Gastroesophageal sphincter (tissue), 4 donors: Measurements from ENCODE around the gene TNFRSF13B. TPM values are rescaled to one million over a fixed set of nuclear protein-coding genes. Genes with fewer than 3 reads are reported as not detected.
"Not testable (repeated sequence)": the region's sequence is repeated elsewhere in the genome, so short reads cannot be mapped to it uniquely, and the experiment has no call there.

Source experiments
- ATAC-seq: fragments of 150-250 bp; one replicate; pipeline ENCODE4 v1.9.1; 2016; ENCODE audit warnings: mild to moderate bottlenecking, moderate library complexity
- H3K27ac ChIP-seq, 4 donors: fragments of 200-600 bp; sonication (generic) in 3 of 4; 1 replicate in 3 of 4; 2 replicates in 1 of 4; pipeline ENCODE4 v1.5.1; 2016 to 2019
- H3K27me3 ChIP-seq: fragments of 200-600 bp; sonication (generic); one replicate; pipeline ENCODE4 v1.5.1; 2019
- H3K36me3 ChIP-seq, 2 donors: fragments of 200-600 bp; sonication (generic); one replicate each; pipeline ENCODE4 v1.5.1; 2019; ENCODE audit warnings: control low read depth in 1 of 2
- H3K4me1 ChIP-seq, 3 donors: fragments of 200-600 bp; sonication (generic); 1 replicate in 2 of 3; 2 replicates in 1 of 3; pipeline ENCODE4 v1.5.1; 2016 to 2019; ENCODE audit warnings: control low read depth in 2 of 3
- H3K4me3 ChIP-seq, 2 donors: fragments of 200-600 bp; sonication (generic); one replicate each; pipeline ENCODE4 v1.5.1; 2019; ENCODE audit warnings: mild to moderate bottlenecking in 1 of 2, moderate library complexity in 1 of 2
- H3K9me3 ChIP-seq, 3 donors: fragments of 200-600 bp; sonication (generic); one replicate each; pipeline ENCODE4 v1.5.1; 2017 to 2019; ENCODE audit warnings: control low read depth in 2 of 3
- CTCF ChIP-seq, 4 experiments: fragments of 200-600 bp in 2 of 4; fragments of 450-650 bp in 2 of 4; sonication (generic) in 1 of 4; IDR thresholded peaks; one replicate each; pipeline ENCODE4 v1.5.1; 2017 to 2019; ENCODE audit warnings: antibody characterized with exemption in 4 of 4, mild to moderate bottlenecking in 2 of 4, moderate library complexity in 2 of 4
- EP300 ChIP-seq: sonication (generic); formaldehyde crosslinking; IDR thresholded peaks from one replicate; pipeline ENCODE4 v1.6.1; 2017; ENCODE audit warnings: antibody characterized with exemption, mild to moderate bottlenecking
- POLR2A ChIP-seq, 2 donors: fragments of 450-650 bp; IDR thresholded peaks; one replicate each; pipeline ENCODE4 v1.6.1; 2017; ENCODE audit warnings: antibody characterized with exemption in 2 of 2, mild to moderate bottlenecking in 2 of 2, moderate library complexity in 1 of 2
- POLR2AphosphoS5 ChIP-seq: sonication (generic); formaldehyde crosslinking; IDR thresholded peaks from one replicate; pipeline ENCODE4 v1.6.1; 2017; ENCODE audit warnings: antibody characterized with exemption
- WGBS, 2 donors: methylation state at CpG; one replicate each; pipeline ENCODE4 v1.1.5; 2018; ENCODE audit warnings: low coverage in 1 of 2; 5-methylcytosine and 5-hydroxymethylcytosine counted together
- total RNA-seq, 4 donors: library from RNA; depleted of rRNA; stranded (reverse); fragments of >200 nt; gene quantifications; one replicate each; pipeline ENCODE4 v1.1.0, GENCODE V29; 2016

Gene TNFRSF13B
- total RNA-seq, 4 donors from 2014 or later = 0.81 TPM; not detected in 3

DNA sequence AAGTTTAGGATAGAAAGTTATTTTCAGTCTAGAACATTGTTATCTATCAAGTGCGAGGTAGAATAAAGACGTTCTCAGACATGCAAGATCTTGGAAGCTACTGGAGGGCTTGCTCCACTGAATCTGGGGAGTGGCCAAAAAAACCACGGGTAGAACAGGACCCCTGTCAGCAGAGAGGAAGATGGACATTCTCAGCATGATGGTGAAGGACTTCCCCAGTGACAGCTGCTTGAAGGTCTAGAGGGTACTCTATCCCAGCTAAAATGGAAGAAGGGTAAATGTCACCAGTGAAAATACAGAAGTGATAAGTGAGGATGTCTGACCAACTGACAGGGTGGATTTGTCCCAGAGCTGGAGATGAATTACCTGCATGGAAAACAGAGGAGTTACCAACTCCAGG, 10.1 kb downstream of the TNFRSF13B start:
- H3K27me3 ChIP-seq = peaks cover 31% of the 10 kb centered on the region
- peaks cover 0 to 12% (median 0%) of the 10 kb centered on the region in 3 donors for H3K9me3 ChIP-seq
- no peak for ATAC-seq
- H3K4me1 ChIP-seq = no peaks in the 10 kb centered on the region
- TF ChIP-seq EP300 (no peak), POLR2AphosphoS5 (no peak), CTCF (IDR thresholded peaks at IDR 0.05) (no peak), POLR2A (IDR thresholded peaks at IDR 0.05) (no peak)
- 64 to 88% methylated on average over 2 to 3 of the region's 3 CpGs for WGBS, 2 donors
- H3K36me3 ChIP-seq = no peaks in the 10 kb centered on the region
- no peak overlapping the region for H3K4me3 ChIP-seq
- H3K27ac ChIP-seq = no peak overlapping the region

DNA sequence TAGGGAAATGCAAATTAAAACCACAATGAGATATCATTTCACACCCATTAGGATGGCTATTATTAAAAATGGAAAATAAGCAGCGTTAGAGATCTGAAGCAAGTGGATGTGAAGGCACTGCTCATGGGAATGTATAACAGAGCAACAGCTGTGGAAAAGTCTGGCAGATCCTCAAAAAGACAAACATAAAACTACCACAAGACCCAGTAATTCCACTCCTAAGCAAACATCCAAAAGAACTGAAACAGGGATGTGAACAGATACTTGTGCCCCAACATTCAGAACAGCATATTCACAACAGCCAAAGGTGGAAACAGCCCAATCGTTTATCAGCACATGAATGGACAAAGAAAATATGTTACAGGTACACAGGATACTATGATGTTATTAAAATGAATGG, 10.9 kb downstream of the TNFRSF13B start:
- Histone ChIP-seq H3K9me3 (peaks cover 0 to 18% (median 0%) of the 10 kb centered on the region in 3 donors), H3K27me3 (peaks cover 39% of the 10 kb centered on the region)
- not testable (repeated sequence) for H3K4me1 ChIP-seq, ATAC-seq, H3K36me3 ChIP-seq, H3K27ac ChIP-seq, H3K4me3 ChIP-seq
- 58 to 100% methylated on average over 1 to 2 of the region's 2 CpGs for WGBS, 2 donors

DNA sequence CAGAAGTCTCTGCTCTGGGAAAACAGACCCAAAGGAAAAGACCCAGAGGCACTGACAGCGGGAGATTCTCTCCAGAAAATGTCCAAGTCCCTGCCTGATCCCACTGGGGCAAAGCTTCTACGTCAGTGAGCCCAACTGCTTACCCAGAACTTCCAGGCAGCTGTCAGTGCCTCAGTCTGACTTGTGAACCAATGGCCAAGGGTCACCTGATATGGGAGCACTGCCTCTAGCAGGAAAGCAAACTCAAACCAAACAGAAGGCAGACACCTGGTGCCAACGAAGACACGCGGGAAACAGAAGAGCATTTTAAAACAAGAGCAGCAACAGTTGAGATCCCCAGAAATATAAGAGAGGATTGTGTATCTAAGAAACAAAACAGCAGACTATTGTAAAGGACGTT, 16.9 kb downstream of the TNFRSF13B start:
- not testable (repeated sequence) for ATAC-seq, H3K27ac ChIP-seq, H3K4me3 ChIP-seq, H3K36me3 ChIP-seq, H3K4me1 ChIP-seq
- H3K9me3 ChIP-seq = peaks cover 0 to 14% (median 0%) of the 10 kb centered on the region in 3 donors
- WGBS, 2 donors = 29 to 47% methylated on average over 2 to 6 of the region's 6 CpGs
- H3K27me3 ChIP-seq = peaks cover 57% of the 10 kb centered on the region

GRCh38 chr17:16954521-16954920, 17.4 kb downstream of the TNFRSF13B start:
- no peak overlapping the region for H3K4me3 ChIP-seq
- H3K9me3 ChIP-seq = peaks cover 0 to 17% (median 0%) of the 10 kb centered on the region in 3 donors
- H3K4me1 ChIP-seq = no peaks in the 10 kb centered on the region
- no peak for ATAC-seq
- peaks cover 57% of the 10 kb centered on the region for H3K27me3 ChIP-seq
- WGBS, 2 donors = 38% methylated on average over 3 of the region's 3 CpGs; no CpG with 5 or more reads in 1 of the 2 donors
- H3K27ac ChIP-seq = no peak overlapping the region
- H3K36me3 ChIP-seq = no peaks in the 10 kb centered on the region
- no peak for TF ChIP-seq POLR2AphosphoS5
- no peak for TF ChIP-seq EP300
- no peak for TF ChIP-seq POLR2A (IDR thresholded peaks at IDR 0.05)
- no peak for TF ChIP-seq CTCF (IDR thresholded peaks at IDR 0.05)

DNA sequence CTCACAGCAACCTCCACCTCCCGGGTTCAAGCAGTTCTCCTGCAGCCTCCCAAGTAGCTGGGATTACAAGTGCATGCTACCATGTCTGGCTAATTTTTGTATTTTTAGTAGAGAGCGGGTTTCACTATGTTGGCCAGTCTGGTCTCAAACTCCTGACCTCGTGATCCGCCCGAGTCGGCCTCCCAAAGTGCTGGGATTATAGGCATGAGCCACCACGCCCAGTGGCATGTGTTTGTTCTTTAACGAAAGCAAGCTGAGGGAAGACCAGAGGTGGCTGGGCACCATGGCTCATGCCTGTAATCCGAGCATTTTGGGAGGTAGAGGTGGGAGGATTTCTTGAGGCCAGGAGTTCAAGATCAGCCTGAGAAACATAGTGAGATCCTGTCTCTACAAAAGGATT, 18.1 kb downstream of the TNFRSF13B start:
- Histone ChIP-seq H3K9me3 (peaks cover 0 to 24% (median 0%) of the 10 kb centered on the region in 3 donors), H3K27me3 (peaks cover 57% of the 10 kb centered on the region), H3K27ac (no peak overlapping the region), H3K36me3 (no peaks in the 10 kb centered on the region), H3K4me3 (no peak overlapping the region), H3K4me1 (no peaks in the 10 kb centered on the region)
- no peak for ATAC-seq
- 38 to 89% methylated on average over 2 to 4 of the region's 9 CpGs for WGBS, 2 donors
- TF ChIP-seq CTCF (IDR thresholded peaks at IDR 0.05) = no peak
- no peak for TF ChIP-seq EP300
- TF ChIP-seq POLR2AphosphoS5 = no peak
- TF ChIP-seq POLR2A (IDR thresholded peaks at IDR 0.05) = no peak

- H3K36me3 ChIP-seq = no peaks in the 10 kb centered on the region
- 14 to 58% methylated on average over 1 to 2 of the region's 3 CpGs for WGBS, 2 donors
- no peak overlapping the region for H3K4me3 ChIP-seq
- H3K9me3 ChIP-seq = peaks cover 0 to 29% (median 4%) of the 10 kb centered on the region in 3 donors
- TF ChIP-seq EP300 (no peak), POLR2AphosphoS5 (no peak), POLR2A (IDR thresholded peaks at IDR 0.05) (no peak), CTCF (IDR thresholded peaks at IDR 0.05) (no peak)
- H3K4me1 ChIP-seq = no peaks in the 10 kb centered on the region
- no peak for ATAC-seq
- no peak overlapping the region for H3K27ac ChIP-seq
- peaks cover 57% of the 10 kb centered on the region for H3K27me3 ChIP-seq
Measured at GRCh38 chr17:16953347-16953746, 18.6 kb downstream of the TNFRSF13B start.
